ENCODE results near the gene SLCO3A1. TPM values are rescaled to one million over a fixed set of nuclear protein-coding genes. Genes with fewer than 3 reads are reported as not detected.

Gene SLCO3A1
- total and polyA plus RNA-seq, 2 of the 8 experiments (the other 6 are each of a cell fraction or from before 2014, with no cell fraction given), result 15.1 to 20.4 TPM

- no peak for TF ChIP-seq GABPA (IDR thresholded peaks at IDR 0.05; ENCODE audit: borderline replicate concordance, insufficient read depth, low read length)
- TF ChIP-seq GTF2F1 (IDR thresholded peaks at IDR 0.05; ENCODE audit: borderline replicate concordance, low read depth, low read length), result no peak
Measured at GRCh38 chr15:91940496-91941381, 87.2 kb downstream of the SLCO3A1 start (continued).
